ENCODE measurements around the gene TBC1D22A.

TBC1D22A gene

GRCh38 chr22:47010211-47010610 lies 247.8 kb downstream of the TBC1D22A start:
- TF ChIP-seq, protein P1, sequence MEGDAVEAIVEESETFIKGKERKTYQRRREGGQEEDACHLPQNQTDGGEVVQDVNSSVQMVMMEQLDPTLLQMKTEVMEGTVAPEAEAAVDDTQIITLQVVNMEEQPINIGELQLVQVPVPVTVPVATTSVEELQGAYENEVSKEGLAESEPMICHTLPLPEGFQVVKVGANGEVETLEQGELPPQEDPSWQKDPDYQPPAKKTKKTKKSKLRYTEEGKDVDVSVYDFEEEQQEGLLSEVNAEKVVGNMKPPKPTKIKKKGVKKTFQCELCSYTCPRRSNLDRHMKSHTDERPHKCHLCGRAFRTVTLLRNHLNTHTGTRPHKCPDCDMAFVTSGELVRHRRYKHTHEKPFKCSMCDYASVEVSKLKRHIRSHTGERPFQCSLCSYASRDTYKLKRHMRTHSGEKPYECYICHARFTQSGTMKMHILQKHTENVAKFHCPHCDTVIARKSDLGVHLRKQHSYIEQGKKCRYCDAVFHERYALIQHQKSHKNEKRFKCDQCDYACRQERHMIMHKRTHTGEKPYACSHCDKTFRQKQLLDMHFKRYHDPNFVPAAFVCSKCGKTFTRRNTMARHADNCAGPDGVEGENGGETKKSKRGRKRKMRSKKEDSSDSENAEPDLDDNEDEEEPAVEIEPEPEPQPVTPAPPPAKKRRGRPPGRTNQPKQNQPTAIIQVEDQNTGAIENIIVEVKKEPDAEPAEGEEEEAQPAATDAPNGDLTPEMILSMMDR (IDR thresholded peaks at IDR 0.05; ENCODE audit: low read depth, low read length) = no peak
- H3K4me3 ChIP-seq (replicated peaks in 1 of 2; ENCODE audit: low read depth in 2 of 2, low read length in 2 of 2) = no peak overlapping the region
- DNase-seq (ENCODE audit: low read depth in 2 of 2) = no peak

- H3K4me3 ChIP-seq (replicated peaks in 1 of 2; ENCODE audit: low read depth in 2 of 2, low read length in 2 of 2) = no peak overlapping the region
- no peak for DNase-seq (ENCODE audit: low read depth in 2 of 2)
Observed at GRCh38 chr22:47011131-47011858, 248.8 kb downstream of the TBC1D22A start.

DNA sequence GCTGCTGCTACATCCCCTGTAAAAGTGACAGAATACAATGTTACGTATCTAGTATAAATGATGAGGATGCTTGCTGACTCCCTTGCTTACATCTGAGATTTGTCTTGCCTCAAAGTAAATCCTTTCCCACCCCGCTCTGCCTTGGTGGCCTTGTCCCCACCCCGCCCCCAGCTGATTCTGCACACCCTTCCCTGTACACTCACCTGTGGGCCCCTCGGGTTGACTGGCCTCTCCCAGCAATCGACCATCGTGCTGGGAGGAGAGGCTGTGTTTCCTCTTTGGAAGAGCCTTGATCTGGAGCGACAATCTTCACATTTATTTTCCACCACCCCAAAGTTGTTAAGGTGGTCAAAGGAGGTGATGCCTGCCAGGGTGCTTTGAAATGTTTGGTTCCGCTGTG lies 249.4 kb downstream of the TBC1D22A start:
- no peak overlapping the region for H3K4me3 ChIP-seq (replicated peaks in 1 of 2; ENCODE audit: low read depth in 2 of 2, low read length in 2 of 2)
- DNase-seq (ENCODE audit: low read depth in 2 of 2) = no peak

More at GRCh38 chr22:47011131-47011858, 248.8 kb downstream of the TBC1D22A start:
- TF ChIP-seq, protein P1 (IDR thresholded peaks at IDR 0.05; ENCODE audit: low read depth, low read length) = no peak

GRCh38 chr22:47012589-47013370 lies 250.3 kb downstream of the TBC1D22A start:
- peak in 1 of 2 donors; percentile 25 for DNase-seq (ENCODE audit: low read depth in 2 of 2)
- no peak overlapping the region for H3K4me3 ChIP-seq (replicated peaks in 1 of 2; ENCODE audit: low read depth in 2 of 2, low read length in 2 of 2)
- TF ChIP-seq, protein P1 (IDR thresholded peaks at IDR 0.05; ENCODE audit: low read depth, low read length) = peak; percentile 12

More for the DNA sequence above, 249.4 kb downstream of the TBC1D22A start:
- TF ChIP-seq, protein P1 (IDR thresholded peaks at IDR 0.05; ENCODE audit: low read depth, low read length) = no peak

DNA sequence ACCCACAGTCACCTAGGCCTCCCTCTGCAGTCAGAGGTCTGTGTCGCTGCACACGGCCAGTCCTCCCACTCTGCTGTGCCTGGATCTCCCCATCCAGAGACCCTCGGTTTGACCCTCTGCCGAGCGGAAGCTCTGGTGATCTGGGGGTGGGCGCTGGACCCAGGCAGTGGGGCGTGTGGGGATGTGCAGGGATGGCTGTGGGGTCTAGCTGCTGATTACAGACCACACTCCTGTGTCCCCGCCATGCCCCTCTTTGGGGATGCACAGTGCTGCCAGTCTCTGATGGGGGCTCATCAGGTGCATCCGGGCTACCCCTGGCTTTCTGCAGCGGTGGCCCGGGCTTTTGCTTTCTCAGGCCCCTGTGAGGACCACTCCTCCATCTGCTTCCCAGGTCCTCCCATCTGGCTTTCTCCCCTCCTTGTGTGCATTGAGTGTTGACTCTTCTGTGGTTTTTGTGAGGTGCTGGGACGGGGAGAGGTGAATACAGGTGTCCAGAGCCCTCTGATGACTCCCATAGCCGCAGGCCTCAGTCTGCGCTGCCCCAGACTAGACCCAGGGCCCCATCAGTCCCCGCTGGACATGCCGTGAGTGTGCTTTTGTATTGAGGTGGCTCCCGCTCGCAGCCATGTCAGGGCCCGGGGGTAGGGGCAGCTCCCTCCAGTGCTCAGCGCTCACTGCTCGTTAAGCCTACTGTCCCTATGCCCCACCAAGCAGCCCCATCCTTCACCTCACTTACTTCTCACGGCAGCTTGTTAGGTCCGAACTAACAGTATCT lies 251.6 kb downstream of the TBC1D22A start:
- TF ChIP-seq, protein P1 (IDR thresholded peaks at IDR 0.05; ENCODE audit: low read depth, low read length) = no peak
- no peak overlapping the region for H3K4me3 ChIP-seq (replicated peaks in 1 of 2; ENCODE audit: low read depth in 2 of 2, low read length in 2 of 2)
- DNase-seq (ENCODE audit: low read depth in 2 of 2) = no peak

DNA sequence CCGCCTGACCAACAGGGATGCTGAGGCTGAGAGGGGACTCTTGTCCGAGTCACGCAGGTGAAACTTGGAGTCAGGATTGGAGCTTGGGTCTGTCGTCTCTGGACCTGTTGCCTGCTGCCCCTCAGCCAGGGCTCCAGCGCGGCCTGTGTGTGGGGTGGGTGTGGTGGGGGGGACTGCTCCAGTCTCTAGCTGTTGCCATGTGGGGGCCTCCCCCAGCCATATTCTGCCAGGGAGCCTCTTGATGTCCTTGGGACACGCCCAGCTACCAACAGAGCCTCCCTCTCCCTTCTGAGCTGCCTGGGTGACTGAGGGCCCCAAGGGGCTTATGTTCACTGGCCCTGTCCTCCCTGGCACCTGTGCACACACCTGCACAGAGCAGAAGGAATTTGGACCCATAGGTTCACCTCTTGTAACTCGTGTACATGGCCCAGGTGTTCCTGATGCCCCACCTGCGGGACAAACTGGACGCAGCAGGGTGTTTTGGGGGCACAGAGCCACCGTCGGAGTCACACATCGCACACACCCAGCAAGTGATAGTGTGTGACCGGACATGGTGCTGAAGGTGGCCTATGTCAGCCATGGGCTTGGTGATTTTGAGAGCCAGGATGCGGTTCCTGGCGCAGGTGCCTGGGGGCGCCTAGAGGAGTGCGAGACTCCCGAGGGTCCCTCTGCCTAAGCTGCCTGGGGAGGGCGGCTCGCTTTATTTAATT lies 252.3 kb downstream of the TBC1D22A start:
- H3K4me3 ChIP-seq (replicated peaks in 1 of 2; ENCODE audit: low read depth in 2 of 2, low read length in 2 of 2) = no peak overlapping the region
- TF ChIP-seq, protein P1 (IDR thresholded peaks at IDR 0.05; ENCODE audit: low read depth, low read length) = no peak
- no peak for DNase-seq (ENCODE audit: low read depth in 2 of 2)
